ENCODE measurements around the gene PIERCE2. TPM values are rescaled to one million over a fixed set of nuclear protein-coding genes. Genes with fewer than 3 reads are reported as not detected.
"Not testable (repeated sequence)": the region's sequence is repeated elsewhere in the genome, so short reads cannot be mapped to it uniquely, and the experiment has no call there.

The PIERCE2 gene
- total and polyA plus RNA-seq, 7 donors = 0.81 to 24.0 (median 5.6) TPM

GRCh38 chr15:55420171-55420866, 12.0 kb downstream of the PIERCE2 start:
- no peaks in the 10 kb centered on the region for H3K27me3 ChIP-seq
- H3K4me1 ChIP-seq = no peaks in the 10 kb centered on the region
- no peak overlapping the region for H3K4me3 ChIP-seq
- no peaks in the 10 kb centered on the region for H3K36me3 ChIP-seq
- no peak overlapping the region for H3K27ac ChIP-seq
- no peaks in the 10 kb centered on the region for H3K9me3 ChIP-seq
- intact Hi-C loops (cut with DNase I) = no loop called here
- TF ChIP-seq POLR2AphosphoS5 (IDR thresholded peaks at IDR 0.05) = no peak
- no peak for TF ChIP-seq EP300 (IDR thresholded peaks at IDR 0.05)
- TF ChIP-seq POLR2A (IDR thresholded peaks at IDR 0.05) = no peak
- no peak for TF ChIP-seq CTCF (IDR thresholded peaks at IDR 0.05)
- DNase-seq = no peak

GRCh38 chr15:55422089-55422488, 13.8 kb downstream of the PIERCE2 start:
- H3K4me1 ChIP-seq = no peaks in the 10 kb centered on the region
- intact Hi-C loops (cut with DNase I) = no loop called here
- no peak for TF ChIP-seq POLR2AphosphoS5 (IDR thresholded peaks at IDR 0.05)
- TF ChIP-seq EP300 (IDR thresholded peaks at IDR 0.05) = no peak
- TF ChIP-seq CTCF (IDR thresholded peaks at IDR 0.05) = no peak
- no peak for TF ChIP-seq POLR2A (IDR thresholded peaks at IDR 0.05)

GRCh38 chr15:55434989-55435825, 26.9 kb downstream of the PIERCE2 start:
- no peak overlapping the region for H3K27ac ChIP-seq
- no peak for DNase-seq
- 27 to 35% methylated on average over 6 of the region's 6 CpGs for WGBS, 2 donors
- no peaks in the 10 kb centered on the region for H3K9me3 ChIP-seq
- no peak overlapping the region for H3K4me3 ChIP-seq
- H3K36me3 ChIP-seq = no peaks in the 10 kb centered on the region
- no peaks in the 10 kb centered on the region for H3K27me3 ChIP-seq
- H3K4me1 ChIP-seq = no peaks in the 10 kb centered on the region
- TF ChIP-seq CTCF (IDR thresholded peaks at IDR 0.05) = peak in 2 of 4 experiments; percentile 38 to 43
- TF ChIP-seq POLR2A (IDR thresholded peaks at IDR 0.05) = no peak
- intact Hi-C loops (cut with DNase I) = no loop called here

More at GRCh38 chr15:55422089-55422488, 13.8 kb downstream of the PIERCE2 start:
- Histone ChIP-seq H3K36me3 (no peaks in the 10 kb centered on the region), H3K4me3 (no peak overlapping the region), H3K27me3 (no peaks in the 10 kb centered on the region), H3K9me3 (no peaks in the 10 kb centered on the region), H3K27ac (no peak overlapping the region)
- WGBS, 2 donors = 0% methylated on average over 1 of the region's 1 CpG
- no peak for DNase-seq

- H3K4me3 ChIP-seq; DNase-seq; H3K4me1 ChIP-seq; H3K27me3 ChIP-seq; H3K36me3 ChIP-seq; H3K9me3 ChIP-seq; intact Hi-C loops (cut with DNase I); H3K27ac ChIP-seq: not testable (repeated sequence)
- 91 to 93% methylated on average over 15 of the region's 15 CpGs for WGBS, 2 donors
Measured at GRCh38 chr15:55443141-55443540, 34.8 kb downstream of the PIERCE2 start.

GRCh38 chr15:55445936-55446335, 37.6 kb downstream of the PIERCE2 start:
- intact Hi-C loops (cut with DNase I); H3K4me1 ChIP-seq; H3K27me3 ChIP-seq; H3K27ac ChIP-seq; H3K9me3 ChIP-seq; H3K4me3 ChIP-seq; DNase-seq; H3K36me3 ChIP-seq: not testable (repeated sequence)
- WGBS, 2 donors = 94 to 95% methylated on average over 27 of the region's 27 CpGs

- H3K4me3 ChIP-seq; H3K9me3 ChIP-seq; H3K4me1 ChIP-seq; H3K36me3 ChIP-seq; H3K27ac ChIP-seq; DNase-seq; intact Hi-C loops (cut with DNase I); H3K27me3 ChIP-seq: not testable (repeated sequence)
- WGBS, 2 donors = 98% methylated on average over 41 of the region's 41 CpGs
Measured at GRCh38 chr15:55446379-55447029, 38.2 kb downstream of the PIERCE2 start.

GRCh38 chr15:55447030-55447394, 38.7 kb downstream of the PIERCE2 start:
- intact Hi-C loops (cut with DNase I); DNase-seq; H3K9me3 ChIP-seq; H3K36me3 ChIP-seq; H3K4me3 ChIP-seq; H3K27me3 ChIP-seq; H3K4me1 ChIP-seq; H3K27ac ChIP-seq: not testable (repeated sequence)
- 98% methylated on average over 19 of the region's 19 CpGs for WGBS, 2 donors

Data from sigmoid colon (tissue), 7 donors.